Adipose tissue (tissue), 3 donors: ENCODE data around the gene RERE. TPM values are rescaled to one million over a fixed set of nuclear protein-coding genes. Genes with fewer than 3 reads are reported as not detected.

Source experiments
- H3K27ac ChIP-seq: one replicate; pipeline ENCODE4 v1.5.1; 2013; ENCODE audit warnings: low read depth, low read length
- WGBS, 3 donors: extraction: QIAGEN DNeasy Blood & Tissue Kit; methylation state at CpG; one replicate each; pipeline ENCODE4 v1.1.7; 2013; 5-methylcytosine and 5-hydroxymethylcytosine counted together
- polyA plus RNA-seq, 3 donors: library from polyadenylated mRNA; stranded (reverse); fragments of 200-250 nt; gene quantifications; one replicate each; pipeline ENCODE4 v1.2.3, GENCODE V29; 2013
- donor health status: healthy with polysubstance abuse.
- donor health status: Bipolar disorder and iron deficiency.
- donor health status: healthy.

Gene RERE
- polyA plus RNA-seq, 3 donors: 15.8 to 40.7 (median 39.6) TPM

GRCh38 chr1:8562881-8563865, 254.3 kb downstream of the RERE start:
- WGBS, 3 donors: 51 to 62% (median 61%) methylated on average over 4 of the region's 4 CpGs
- no peak overlapping the region for H3K27ac ChIP-seq

- WGBS, 3 donors: 93 to 96% (median 96%) methylated on average over 2 of the region's 2 CpGs
- H3K27ac ChIP-seq: no peak overlapping the region
Measured at GRCh38 chr1:8562222-8562621, 255.2 kb downstream of the RERE start.

- H3K27ac ChIP-seq: no peak overlapping the region
- WGBS, 3 donors: 28 to 36% (median 30%) methylated on average over 2 of the region's 2 CpGs
Measured at GRCh38 chr1:8560611-8561544, 256.6 kb downstream of the RERE start.

GRCh38 chr1:8560035-8560434, 257.4 kb downstream of the RERE start:
- H3K27ac ChIP-seq: no peak overlapping the region
- 66 to 88% (median 71%) methylated on average over 4 of the region's 4 CpGs for WGBS, 3 donors

- H3K27ac ChIP-seq: no peak overlapping the region
Measured at GRCh38 chr1:8555582-8555981, 261.9 kb downstream of the RERE start.

DNA sequence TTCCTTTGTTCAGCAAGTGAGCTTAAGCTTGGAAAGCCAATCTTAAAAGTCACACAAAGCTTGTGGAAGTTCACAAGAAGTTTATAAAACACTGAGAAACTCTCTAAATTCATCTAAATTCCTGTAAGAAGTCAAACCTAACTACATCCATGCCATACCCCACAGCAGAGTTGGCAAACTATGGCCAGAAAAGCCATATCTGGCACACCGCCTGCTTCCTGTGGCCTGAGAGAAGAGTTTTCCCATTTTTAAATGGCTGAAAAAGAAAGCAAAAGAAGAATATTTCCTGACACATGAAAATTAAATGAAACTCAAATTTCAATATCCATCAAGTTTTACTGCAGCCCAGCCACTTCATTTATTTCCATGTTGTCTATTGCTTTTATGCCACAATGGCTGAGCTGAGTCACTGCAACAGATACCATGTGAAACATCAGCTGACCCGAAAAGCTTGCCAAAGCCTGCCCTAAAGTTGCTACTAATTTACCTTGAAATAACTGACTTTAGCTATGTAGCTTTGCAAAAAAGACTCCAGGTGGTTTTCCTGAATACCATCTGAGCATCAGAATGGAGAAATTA, 262.4 kb downstream of the RERE start:
- 75 to 87% (median 83%) methylated on average over 2 of the region's 2 CpGs for WGBS, 3 donors
- H3K27ac ChIP-seq: no peak overlapping the region

GRCh38 chr1:8552820-8553397, 264.5 kb downstream of the RERE start:
- H3K27ac ChIP-seq: no peak overlapping the region
- 89 to 94% (median 93%) methylated on average over 21 of the region's 21 CpGs for WGBS, 3 donors

- WGBS, 3 donors: 32 to 65% (median 65%) methylated on average over 6 of the region's 6 CpGs
- no peak overlapping the region for H3K27ac ChIP-seq
Measured at GRCh38 chr1:8551613-8552489, 265.6 kb downstream of the RERE start.

- 66 to 89% (median 88%) methylated on average over 3 of the region's 3 CpGs for WGBS, 3 donors
- no peak overlapping the region for H3K27ac ChIP-seq
Measured at GRCh38 chr1:8551057-8551456, 266.4 kb downstream of the RERE start.

- 69 to 79% (median 70%) methylated on average over 4 of the region's 4 CpGs for WGBS, 3 donors
- no peak overlapping the region for H3K27ac ChIP-seq
Measured at GRCh38 chr1:8547791-8548190, 269.6 kb downstream of the RERE start.

DNA sequence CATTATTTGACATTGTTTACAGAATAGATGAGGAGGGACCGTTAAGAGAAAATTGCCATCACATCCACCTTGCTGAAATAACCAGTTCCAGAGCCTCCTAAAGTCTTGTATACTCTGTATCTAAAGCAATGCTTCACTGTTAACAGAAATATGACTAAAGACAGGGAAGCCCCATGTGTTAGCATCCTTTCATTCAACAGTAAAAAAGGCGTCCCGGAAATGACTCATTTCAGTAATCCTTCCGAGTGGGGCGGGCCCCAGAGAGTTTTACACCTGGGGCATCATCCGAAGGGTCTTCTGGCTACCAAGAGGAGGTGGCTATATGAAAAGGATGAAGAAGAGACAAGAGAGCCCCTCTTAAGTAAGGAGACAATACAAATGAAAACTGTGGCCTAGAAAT, 272.4 kb downstream of the RERE start:
- WGBS, 3 donors: 78 to 86% (median 84%) methylated on average over 6 of the region's 6 CpGs
- no peak overlapping the region for H3K27ac ChIP-seq

GRCh38 chr1:8544644-8545043, 272.8 kb downstream of the RERE start:
- 71 to 84% (median 74%) methylated on average over 1 of the region's 1 CpG for WGBS, 3 donors
- no peak overlapping the region for H3K27ac ChIP-seq

DNA sequence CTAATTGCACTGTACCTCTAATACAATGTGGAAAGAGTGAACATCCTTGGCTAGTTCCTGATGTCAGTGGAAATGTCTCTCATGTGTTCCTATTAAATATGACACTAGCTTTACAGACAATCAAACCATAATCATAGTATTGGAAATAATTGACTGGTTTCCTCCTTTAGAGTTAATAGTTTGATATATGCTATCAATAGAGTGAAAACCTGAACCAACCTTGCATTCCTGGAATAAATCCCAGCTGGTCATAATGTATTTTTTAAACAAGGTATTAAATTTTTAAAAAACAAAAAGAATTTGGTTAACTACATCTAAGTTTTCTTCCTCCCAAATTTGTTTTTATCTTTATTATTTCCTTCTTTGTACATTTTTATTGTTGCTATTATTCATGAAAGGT, 273.5 kb downstream of the RERE start:
- H3K27ac ChIP-seq: no peak overlapping the region

DNA sequence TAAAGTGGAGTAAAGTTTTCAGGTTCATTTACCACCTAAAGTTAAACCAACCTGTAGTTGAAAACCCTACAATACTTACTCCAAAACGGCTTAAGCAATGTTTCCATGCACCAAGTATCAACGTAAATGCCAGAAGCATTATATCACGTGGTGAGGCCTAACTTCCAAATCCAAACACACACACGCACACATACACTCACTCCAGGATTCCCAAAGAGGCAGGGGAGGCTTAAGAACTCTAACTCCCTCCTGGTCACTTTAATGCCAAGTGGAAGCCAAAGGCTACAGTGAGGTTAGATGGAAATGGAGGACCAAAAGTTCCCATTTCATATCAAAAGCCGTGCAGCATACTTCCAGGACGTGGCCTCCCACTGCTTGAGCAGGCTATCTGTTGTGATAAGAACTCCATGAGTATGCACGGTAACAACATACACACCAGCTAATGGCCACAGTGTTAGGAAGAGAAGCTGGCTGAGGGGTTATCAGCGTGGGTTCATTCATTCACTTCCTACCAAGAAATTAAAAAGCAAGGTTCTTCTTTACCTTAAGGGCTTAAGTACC, 275.4 kb downstream of the RERE start:
- WGBS, 3 donors: 56 to 84% (median 74%) methylated on average over 8 of the region's 8 CpGs
- no peak overlapping the region for H3K27ac ChIP-seq

GRCh38 chr1:8540971-8541370, 276.5 kb downstream of the RERE start:
- H3K27ac ChIP-seq: no peak overlapping the region

GRCh38 chr1:8540261-8540941, 277.0 kb downstream of the RERE start:
- H3K27ac ChIP-seq: no peak overlapping the region
- 56 to 83% (median 68%) methylated on average over 3 of the region's 3 CpGs for WGBS, 3 donors

More at GRCh38 chr1:8540971-8541370, 276.5 kb downstream of the RERE start:
- 66 to 84% (median 74%) methylated on average over 1 of the region's 1 CpG for WGBS, 3 donors

DNA sequence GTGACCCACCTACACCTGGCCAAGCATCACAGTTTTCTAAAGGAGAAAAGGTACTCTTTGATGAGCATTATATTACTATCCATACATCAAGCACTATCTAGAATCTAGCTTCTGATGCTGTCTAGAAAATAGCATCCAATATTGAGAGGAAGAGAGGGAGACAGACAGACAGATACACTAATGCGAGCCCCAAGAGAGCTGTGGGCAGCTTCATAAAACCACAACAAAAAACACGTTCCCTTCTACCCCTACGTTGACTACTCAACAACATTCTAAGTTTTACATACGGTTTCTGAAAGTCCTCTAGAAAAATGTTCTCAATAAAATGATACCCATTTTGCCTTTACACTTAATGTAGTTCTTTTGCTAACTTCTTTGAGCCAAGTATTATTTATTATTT, 277.8 kb downstream of the RERE start:
- H3K27ac ChIP-seq: no peak overlapping the region
- WGBS, 3 donors: 84 to 93% (median 91%) methylated on average over 4 of the region's 4 CpGs
